ENCODE measurements around the gene LRP8.

The LRP8 gene

DNA sequence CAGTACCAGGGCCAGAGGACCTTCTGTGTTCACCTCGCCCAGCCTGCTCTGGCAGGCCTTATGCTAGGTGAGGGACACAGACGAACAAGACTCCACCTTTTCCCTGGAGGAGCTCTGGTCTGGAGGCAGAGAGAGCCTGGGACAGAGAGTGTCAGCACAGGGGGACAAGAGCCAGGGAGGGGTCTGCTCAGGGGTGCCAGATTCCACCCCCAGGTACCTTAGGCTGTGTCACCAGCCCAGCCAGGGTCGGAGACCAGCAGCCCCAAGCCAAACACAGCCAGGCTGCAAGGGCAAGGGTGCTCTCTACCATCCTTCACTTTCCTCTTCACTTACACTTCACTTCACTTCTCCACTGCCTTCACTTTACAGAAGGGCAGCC, 4.3 kb upstream of the LRP8 start:
- H3K9ac ChIP-seq = no peak overlapping the region
- H3K27ac ChIP-seq = no peak overlapping the region
- TF ChIP-seq, protein P1, sequence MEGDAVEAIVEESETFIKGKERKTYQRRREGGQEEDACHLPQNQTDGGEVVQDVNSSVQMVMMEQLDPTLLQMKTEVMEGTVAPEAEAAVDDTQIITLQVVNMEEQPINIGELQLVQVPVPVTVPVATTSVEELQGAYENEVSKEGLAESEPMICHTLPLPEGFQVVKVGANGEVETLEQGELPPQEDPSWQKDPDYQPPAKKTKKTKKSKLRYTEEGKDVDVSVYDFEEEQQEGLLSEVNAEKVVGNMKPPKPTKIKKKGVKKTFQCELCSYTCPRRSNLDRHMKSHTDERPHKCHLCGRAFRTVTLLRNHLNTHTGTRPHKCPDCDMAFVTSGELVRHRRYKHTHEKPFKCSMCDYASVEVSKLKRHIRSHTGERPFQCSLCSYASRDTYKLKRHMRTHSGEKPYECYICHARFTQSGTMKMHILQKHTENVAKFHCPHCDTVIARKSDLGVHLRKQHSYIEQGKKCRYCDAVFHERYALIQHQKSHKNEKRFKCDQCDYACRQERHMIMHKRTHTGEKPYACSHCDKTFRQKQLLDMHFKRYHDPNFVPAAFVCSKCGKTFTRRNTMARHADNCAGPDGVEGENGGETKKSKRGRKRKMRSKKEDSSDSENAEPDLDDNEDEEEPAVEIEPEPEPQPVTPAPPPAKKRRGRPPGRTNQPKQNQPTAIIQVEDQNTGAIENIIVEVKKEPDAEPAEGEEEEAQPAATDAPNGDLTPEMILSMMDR (conservative IDR thresholded peaks at IDR 0.05; ENCODE audit: low read depth, low read length) = no peak

DNA sequence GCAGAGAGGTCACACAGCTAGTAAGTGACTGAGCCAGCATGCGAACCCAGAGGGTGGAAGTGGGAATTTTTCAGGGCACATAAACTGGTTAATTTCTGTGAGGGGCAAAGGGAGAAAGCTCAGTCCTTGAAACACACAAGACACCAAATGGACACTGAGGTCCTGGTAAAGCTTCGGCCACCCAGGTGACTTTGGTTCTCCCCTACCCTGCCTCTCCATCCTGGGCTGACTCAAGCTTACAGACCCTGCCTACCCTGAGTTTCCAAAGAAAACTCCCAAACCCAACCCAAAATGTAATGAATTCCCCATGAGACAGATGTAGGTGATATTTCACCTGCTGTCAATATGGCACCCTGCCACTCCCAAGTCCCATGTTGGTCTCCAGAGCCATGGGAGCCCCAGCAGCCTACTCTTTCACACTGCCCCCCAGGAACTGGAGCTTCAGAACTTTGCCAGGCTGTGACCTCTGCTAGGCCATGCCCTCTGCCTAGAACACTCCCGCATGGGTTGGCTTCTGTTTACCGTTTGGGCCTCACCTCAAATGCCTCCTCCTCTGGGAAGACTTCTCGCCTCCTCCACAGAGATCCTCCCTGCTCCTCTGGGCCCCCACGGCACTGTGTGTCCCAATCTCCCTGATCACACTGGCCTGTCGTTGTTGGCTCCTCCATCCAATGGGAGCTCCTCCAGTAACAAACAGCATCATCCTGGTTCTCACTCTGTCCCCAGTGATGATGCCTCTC, 3.7 kb upstream of the LRP8 start:
- no peak overlapping the region for H3K4me3 ChIP-seq (IDR thresholded peaks at IDR 0.05; ENCODE audit: insufficient read depth, low read depth, low read length)
- no peak overlapping the region for H2AFZ ChIP-seq (ENCODE audit: low read depth)
- TF ChIP-seq, protein P1 (conservative IDR thresholded peaks at IDR 0.05; ENCODE audit: low read depth, low read length) = no peak
- no peak overlapping the region for H3K27ac ChIP-seq
- no peaks in the 10 kb centered on the region for H3K36me3 ChIP-seq (ENCODE audit: insufficient read depth)
- H3K9ac ChIP-seq = no peak overlapping the region
- H3K27me3 ChIP-seq (ENCODE audit: insufficient read depth, low read depth) = no peaks in the 10 kb centered on the region
- no peaks in the 10 kb centered on the region for H4K20me1 ChIP-seq (ENCODE audit: insufficient read depth)
- H3K4me2 ChIP-seq = no peak overlapping the region
- peaks cover 2% of the 10 kb centered on the region for H3K4me1 ChIP-seq (ENCODE audit: low read depth, poor library complexity, severe bottlenecking)
- peaks cover 10% of the 10 kb centered on the region; the same call in 1 of the 2 replicates for H3K79me2 ChIP-seq (ENCODE audit: insufficient read depth, low read depth)

More for the DNA sequence above, 4.3 kb upstream of the LRP8 start:
- Histone ChIP-seq H4K20me1 (ENCODE audit: insufficient read depth) (no peaks in the 10 kb centered on the region), H3K36me3 (ENCODE audit: insufficient read depth) (no peaks in the 10 kb centered on the region), H3K79me2 (ENCODE audit: insufficient read depth, low read depth) (peaks cover 5% of the 10 kb centered on the region; the same call in 1 of the 2 replicates), H3K4me2 (no peak overlapping the region), H3K27me3 (ENCODE audit: insufficient read depth, low read depth) (no peaks in the 10 kb centered on the region), H3K4me3 (IDR thresholded peaks at IDR 0.05; ENCODE audit: insufficient read depth, low read depth, low read length) (no peak overlapping the region), H3K4me1 (ENCODE audit: low read depth, poor library complexity, severe bottlenecking) (peaks cover 2% of the 10 kb centered on the region), H2AFZ (ENCODE audit: low read depth) (no peak overlapping the region)

DNA sequence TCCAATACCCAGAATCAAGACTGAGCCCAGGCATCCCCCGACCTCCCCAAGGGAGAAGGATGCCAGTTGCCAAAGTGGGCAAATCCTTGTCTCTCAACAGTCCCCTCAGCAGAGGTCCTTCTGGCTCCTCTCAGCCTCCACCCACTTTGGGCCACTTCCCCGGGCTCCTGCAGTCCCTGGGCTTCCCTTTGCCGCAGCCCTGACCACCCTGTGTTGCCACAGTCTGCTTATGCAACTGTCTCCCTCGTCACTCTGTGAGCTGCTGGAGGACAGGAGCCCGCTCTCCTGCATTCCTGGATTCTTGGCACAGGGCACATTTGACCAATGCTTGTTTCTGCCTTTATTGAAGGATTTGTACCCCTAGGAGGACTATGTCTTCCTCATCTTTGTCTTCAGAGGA, 2.9 kb upstream of the LRP8 start:
- Histone ChIP-seq H3K4me3 (IDR thresholded peaks at IDR 0.05; ENCODE audit: insufficient read depth, low read depth, low read length) (no peak overlapping the region), H3K4me1 (ENCODE audit: low read depth, poor library complexity, severe bottlenecking) (peaks cover 2% of the 10 kb centered on the region), H3K9ac (no peak overlapping the region), H3K79me2 (ENCODE audit: insufficient read depth, low read depth) (peaks cover 12% of the 10 kb centered on the region; the same call in 1 of the 2 replicates), H3K27me3 (ENCODE audit: insufficient read depth, low read depth) (no peaks in the 10 kb centered on the region), H3K36me3 (ENCODE audit: insufficient read depth) (no peaks in the 10 kb centered on the region), H3K4me2 (no peak overlapping the region), H3K27ac (no peak overlapping the region), H4K20me1 (ENCODE audit: insufficient read depth) (no peaks in the 10 kb centered on the region), H2AFZ (ENCODE audit: low read depth) (no peak overlapping the region)
- TF ChIP-seq, protein P1 (conservative IDR thresholded peaks at IDR 0.05; ENCODE audit: low read depth, low read length) = no peak

DNA sequence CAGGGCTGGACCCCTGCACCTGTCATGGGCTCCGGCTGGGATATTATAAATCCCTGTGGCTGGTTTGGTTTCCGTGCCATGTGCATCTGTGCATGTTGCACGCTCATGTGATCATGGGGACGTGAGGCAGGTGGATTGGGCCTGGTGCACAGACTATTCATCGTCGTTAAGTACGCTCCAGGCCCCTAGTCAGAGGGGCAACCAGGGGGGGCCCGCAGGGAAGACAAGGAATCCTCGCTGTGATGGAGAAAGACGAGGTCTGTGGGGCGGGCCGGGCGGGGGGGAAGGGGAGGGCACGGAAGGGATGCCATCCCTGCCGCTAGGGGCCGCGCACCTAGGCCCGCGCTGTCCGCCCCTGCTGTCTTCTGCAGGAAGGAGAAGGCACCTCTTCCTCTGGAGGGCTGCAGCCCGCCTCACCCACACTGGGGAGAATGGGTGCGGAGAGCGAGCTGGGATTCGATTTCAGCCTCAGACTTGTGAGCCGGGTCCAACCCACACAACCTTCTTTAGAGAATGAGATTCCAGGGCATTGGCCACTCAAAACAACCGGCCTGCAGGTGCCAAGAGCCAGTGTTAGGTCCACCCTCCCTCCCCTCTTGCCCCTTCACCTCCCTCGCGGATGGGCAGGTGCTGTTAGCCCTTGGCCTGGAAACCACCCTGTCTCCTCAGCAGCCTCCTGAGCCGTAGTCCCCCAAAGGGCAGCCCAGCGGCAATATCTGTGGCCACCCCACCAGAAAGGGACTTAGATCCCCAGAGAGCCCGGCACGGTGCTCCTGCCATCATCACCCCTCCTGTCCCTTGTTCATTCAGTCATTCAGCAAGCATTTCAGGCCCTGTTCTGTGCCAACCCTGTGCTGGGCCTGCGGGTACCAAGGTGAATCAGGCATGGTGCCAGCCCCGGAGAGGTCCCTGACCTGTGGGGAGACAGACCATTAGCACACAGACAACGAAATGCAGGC, 950 bp upstream of the LRP8 start:
- H3K4me3 ChIP-seq (IDR thresholded peaks at IDR 0.05; ENCODE audit: insufficient read depth, low read depth, low read length) = no peak overlapping the region
- H3K36me3 ChIP-seq (ENCODE audit: insufficient read depth) = peaks cover 11% of the 10 kb centered on the region; the same call in 1 of the 2 replicates
- H3K9ac ChIP-seq = peak overlapping the region; percentile 76
- H4K20me1 ChIP-seq (ENCODE audit: insufficient read depth) = no peaks in the 10 kb centered on the region
- peak overlapping the region; percentile 50 for H3K27ac ChIP-seq
- H3K27me3 ChIP-seq (ENCODE audit: insufficient read depth, low read depth) = no peaks in the 10 kb centered on the region
- H3K79me2 ChIP-seq (ENCODE audit: insufficient read depth, low read depth) = peaks cover 32% of the 10 kb centered on the region
- TF ChIP-seq, protein P1 (conservative IDR thresholded peaks at IDR 0.05; ENCODE audit: low read depth, low read length) = no peak
- peak overlapping the region; percentile 87 for H2AFZ ChIP-seq (ENCODE audit: low read depth)
- peak overlapping the region; percentile 80 for H3K4me2 ChIP-seq
- peaks cover 19% of the 10 kb centered on the region for H3K4me1 ChIP-seq (ENCODE audit: low read depth, poor library complexity, severe bottlenecking)

Data from KMS-11 (cell line).